Right lobe of liver (tissue), 6 donors: ENCODE data around the gene BICC1. TPM values are rescaled to one million over a fixed set of nuclear protein-coding genes. Genes with fewer than 3 reads are reported as not detected.

ENCODE experiments used
- ATAC-seq, 4 donors: fragments of 200-7000 bp; cut with Tn5 transposase; one replicate each; pipeline ENCODE4 v1.9.1; 2020; ENCODE audit warnings: mild to moderate bottlenecking in 4 of 4, moderate library complexity in 4 of 4
- DNase-seq, 3 donors: peaks; one replicate each; pipeline ENCODE4 v3.0.0-alpha.2; 2020
- H3K27ac ChIP-seq, 3 donors: fragments of 200-600 bp; one replicate each; pipeline ENCODE4 v1.8.0; 2022
- H3K27me3 ChIP-seq, 2 donors: fragments of 200-600 bp; one replicate each; pipeline ENCODE4 v1.8.0; 2022
- H3K36me3 ChIP-seq, 4 donors: fragments of 200-600 bp; sonication (generic) in 1 of 4; one replicate each; pipeline versions ENCODE4 v1.5.1 to v1.8.0; 2017 to 2022; ENCODE audit warnings: control low read depth in 1 of 4
- H3K4me1 ChIP-seq, 4 donors: fragments of 200-600 bp; sonication (generic) in 1 of 4; one replicate each; pipeline versions ENCODE4 v1.5.1 to v1.8.0; 2017 to 2022; ENCODE audit warnings: control low read depth in 1 of 4
- H3K4me3 ChIP-seq, 3 donors: fragments of 200-600 bp; one replicate each; pipeline ENCODE4 v1.8.0; 2022
- H3K9me3 ChIP-seq, 4 donors: fragments of 200-600 bp; sonication (generic) in 1 of 4; one replicate each; pipeline versions ENCODE4 v1.5.1 to v1.8.0; 2017 to 2022; ENCODE audit warnings: control low read depth in 1 of 4
- CTCF ChIP-seq, 4 donors: fragments of 200-600 bp in 3 of 4; fragments of 450-650 bp in 1 of 4; IDR thresholded peaks; one replicate each; pipeline versions ENCODE4 v1.5.1 to v1.8.0; 2016 to 2022; ENCODE audit warnings: antibody characterized with exemption in 4 of 4, mild to moderate bottlenecking in 2 of 4
- POLR2A ChIP-seq: fragments of 450-650 bp; IDR thresholded peaks from one replicate; pipeline ENCODE4 v1.6.1; 2017; ENCODE audit warnings: antibody characterized with exemption, mild to moderate bottlenecking
- WGBS: methylation state at CpG from one replicate; pipeline ENCODE4 v1.1.6; 2018; ENCODE audit warnings: low coverage, low lambda C conversion rate; ENCODE audit not compliant: insufficient coverage; ENCODE audit errors: missing lambda C conversion rate; 5-methylcytosine and 5-hydroxymethylcytosine counted together
- intact Hi-C, 2 donors: fragments of 100-400 bp; cut with DNase I; formaldehyde crosslinking; loops; one replicate each; pipeline versions ENCODE4 v1.11.2 to v1.14.1; 2022
- total RNA-seq, 6 experiments: library from RNA; depleted of rRNA in 2 of 6; stranded (reverse); fragments of >200 nt in 2 of 6; fragmentation: NEBNext Ultra II Directional in 3 of 6; extraction: Animal tissue kit (Norgen Biotek cat#: 25700) in 3 of 6; gene quantifications; one replicate each; pipeline versions ENCODE4 v1.1.0 to v1.2.4, GENCODE V29; 2016 to 2023
- donor health status: DM: no; HTN: yes; CAD: no.
- donor health status: DM: no; HTN: no; CAD: no.
- donor health status: DM: no; HTN: no; CAD: no.
- donor health status: DM: no; HTN: yes; CAD: no.
- donor health status: DM: no; HTN: yes; CAD: no.

BICC1 gene
- total RNA-seq, 6 experiments from 2014 or later: 1.2 to 9.0 (median 2.3) TPM

GRCh38 chr10:58582045-58582444, 69.4 kb downstream of the BICC1 start:
- H3K27ac ChIP-seq: no peak overlapping the region
- no peak overlapping the region for H3K4me3 ChIP-seq
- no peaks in the 10 kb centered on the region for H3K9me3 ChIP-seq
- intact Hi-C loops: no loop called here
- TF ChIP-seq POLR2A: no peak
- TF ChIP-seq CTCF (IDR thresholded peaks at IDR 0.05): no peak
- H3K36me3 ChIP-seq: no peaks in the 10 kb centered on the region
- H3K4me1 ChIP-seq: no peaks in the 10 kb centered on the region
- ATAC-seq (no peak), DNase-seq (no peak)
- no peaks in the 10 kb centered on the region for H3K27me3 ChIP-seq

- no peaks in the 10 kb centered on the region for H3K36me3 ChIP-seq
These were observed 72.8 kb downstream of the BICC1 start for GRCh38 chr10:58585435-58585834.

GRCh38 chr10:58586282-58587245, 73.9 kb downstream of the BICC1 start:
- H3K4me1 ChIP-seq: no peaks in the 10 kb centered on the region
- H3K4me3 ChIP-seq: no peak overlapping the region
- DNase-seq: no peak
- H3K27me3 ChIP-seq: no peaks in the 10 kb centered on the region
- H3K9me3 ChIP-seq: no peaks in the 10 kb centered on the region
- no peak for TF ChIP-seq POLR2A
- no peak for TF ChIP-seq CTCF (IDR thresholded peaks at IDR 0.05)
- ATAC-seq: no peak
- 64% methylated on average over 11 of the region's 13 CpGs for WGBS
- intact Hi-C loops: no loop called here
- no peaks in the 10 kb centered on the region for H3K36me3 ChIP-seq
- H3K27ac ChIP-seq: no peak overlapping the region

More at GRCh38 chr10:58585435-58585834, 72.8 kb downstream of the BICC1 start:
- H3K27me3 ChIP-seq: no peaks in the 10 kb centered on the region
- WGBS: 54% methylated on average over 2 of the region's 2 CpGs
- H3K27ac ChIP-seq: no peak overlapping the region
- no peak for DNase-seq
- no peak for TF ChIP-seq CTCF (IDR thresholded peaks at IDR 0.05)
- no peak for TF ChIP-seq POLR2A
- no peaks in the 10 kb centered on the region for H3K4me1 ChIP-seq
- no peak for ATAC-seq
- H3K9me3 ChIP-seq: no peaks in the 10 kb centered on the region
- H3K4me3 ChIP-seq: no peak overlapping the region
- intact Hi-C loops: no loop called here

GRCh38 chr10:58587676-58588075, 75.0 kb downstream of the BICC1 start:
- 76% methylated on average over 2 of the region's 2 CpGs for WGBS
- H3K36me3 ChIP-seq: no peaks in the 10 kb centered on the region
- H3K4me3 ChIP-seq: no peak overlapping the region
- H3K9me3 ChIP-seq: no peaks in the 10 kb centered on the region
- no peak for TF ChIP-seq POLR2A
- TF ChIP-seq CTCF (IDR thresholded peaks at IDR 0.05): no peak
- H3K4me1 ChIP-seq: no peaks in the 10 kb centered on the region
- H3K27me3 ChIP-seq: no peaks in the 10 kb centered on the region
- ATAC-seq (no peak), DNase-seq (no peak)
- H3K27ac ChIP-seq: no peak overlapping the region
- intact Hi-C loops: no loop called here
